Measurements from ENCODE around the gene CSH1. TPM values are rescaled to one million over a fixed set of nuclear protein-coding genes. Genes with fewer than 3 reads are reported as not detected.

The CSH1 gene
- total and polyA plus RNA-seq, 2 donors (not counting 1 experiment from before 2014, with no cell fraction given) = not detected

GRCh38 chr17:63845509-63845908 lies 50.9 kb downstream of the CSH1 start:
- Histone ChIP-seq H3K79me2 (ENCODE audit: control insufficient read depth, insufficient read depth, low read length) (peaks cover 16% of the 10 kb centered on the region), H3K9ac (ENCODE audit: insufficient read depth, low read length) (no peak overlapping the region), H3K27me3 (ENCODE audit: control insufficient read depth, insufficient read depth, low read length) (no peaks in the 10 kb centered on the region), H3K36me3 (ENCODE audit: control insufficient read depth, insufficient read depth, low read length) (no peaks in the 10 kb centered on the region), H3K27ac (ENCODE audit: insufficient read depth, low read length) (no peak overlapping the region), H3K4me2 (ENCODE audit: extremely low read depth, insufficient read depth, low read length) (no peak overlapping the region), H3K4me1 (ENCODE audit: control insufficient read depth, extremely low read depth, insufficient read depth, low read length) (peaks cover 7% of the 10 kb centered on the region), H4K20me1 (ENCODE audit: control insufficient read depth, extremely low read depth, insufficient read depth, low read length) (no peaks in the 10 kb centered on the region), H2AFZ (ENCODE audit: low read length) (no peak overlapping the region), H3K9me3 (ENCODE audit: control insufficient read depth, insufficient read depth, low read depth, low read length) (no peaks in the 10 kb centered on the region), H3K4me3 (replicated peaks in 1 of 4; ENCODE audit: control extremely low read depth in 1 of 4, insufficient read depth in 1 of 4, low read depth in 3 of 4, low read length in 4 of 4) (no peak overlapping the region)
- no peak for DNase-seq (ENCODE audit: low read depth in 2 of 2)
- TF ChIP-seq, protein P1, sequence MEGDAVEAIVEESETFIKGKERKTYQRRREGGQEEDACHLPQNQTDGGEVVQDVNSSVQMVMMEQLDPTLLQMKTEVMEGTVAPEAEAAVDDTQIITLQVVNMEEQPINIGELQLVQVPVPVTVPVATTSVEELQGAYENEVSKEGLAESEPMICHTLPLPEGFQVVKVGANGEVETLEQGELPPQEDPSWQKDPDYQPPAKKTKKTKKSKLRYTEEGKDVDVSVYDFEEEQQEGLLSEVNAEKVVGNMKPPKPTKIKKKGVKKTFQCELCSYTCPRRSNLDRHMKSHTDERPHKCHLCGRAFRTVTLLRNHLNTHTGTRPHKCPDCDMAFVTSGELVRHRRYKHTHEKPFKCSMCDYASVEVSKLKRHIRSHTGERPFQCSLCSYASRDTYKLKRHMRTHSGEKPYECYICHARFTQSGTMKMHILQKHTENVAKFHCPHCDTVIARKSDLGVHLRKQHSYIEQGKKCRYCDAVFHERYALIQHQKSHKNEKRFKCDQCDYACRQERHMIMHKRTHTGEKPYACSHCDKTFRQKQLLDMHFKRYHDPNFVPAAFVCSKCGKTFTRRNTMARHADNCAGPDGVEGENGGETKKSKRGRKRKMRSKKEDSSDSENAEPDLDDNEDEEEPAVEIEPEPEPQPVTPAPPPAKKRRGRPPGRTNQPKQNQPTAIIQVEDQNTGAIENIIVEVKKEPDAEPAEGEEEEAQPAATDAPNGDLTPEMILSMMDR (conservative IDR thresholded peaks at IDR 0.05 in 1 of 2, IDR thresholded peaks at IDR 0.05 in 1 of 2; ENCODE audit: low read depth in 1 of 2, low read length in 2 of 2) = no peak
- no peak for TF ChIP-seq EZH2 (IDR thresholded peaks at IDR 0.05; ENCODE audit: low read length, missing control alignments)

Other genes starting within 250 kb of the CSH1 start
- 3.1 and 3.3 TPM in 2 replicates for gene LIMD2, start 196.4 kb downstream of the CSH1 start, total RNA-seq
- 2.9 TPM in 2 replicates for gene LIMD2, start 196.4 kb downstream of the CSH1 start, polyA plus RNA-seq
- gene STRADA, start 154.8 kb downstream of the CSH1 start, total RNA-seq = 14.6 and 22.8 TPM in 2 replicates
- gene STRADA, start 154.8 kb downstream of the CSH1 start, polyA plus RNA-seq = 22.8 and 29.2 TPM in 2 replicates
- 64.5 and 65.6 TPM in 2 replicates for gene CCDC47, start 123.0 kb downstream of the CSH1 start, total RNA-seq
- gene CCDC47, start 123.0 kb downstream of the CSH1 start, polyA plus RNA-seq = 72.3 and 83.2 TPM in 2 replicates
- gene DDX42, start 122.4 kb downstream of the CSH1 start, total RNA-seq = 53.4 and 61.8 TPM in 2 replicates
- 67.0 and 81.5 TPM in 2 replicates for gene DDX42, start 122.4 kb downstream of the CSH1 start, polyA plus RNA-seq
- 61.9 and 66.9 TPM in 2 replicates for gene PSMC5, start 69.1 kb downstream of the CSH1 start, total RNA-seq
- gene PSMC5, start 69.1 kb downstream of the CSH1 start, polyA plus RNA-seq = 216 and 276 TPM in 2 replicates
- 61.8 and 86.5 TPM in 2 replicates for gene FTSJ3, start 68.9 kb downstream of the CSH1 start, total RNA-seq
- gene FTSJ3, start 68.9 kb downstream of the CSH1 start, polyA plus RNA-seq = 37.8 and 62.2 TPM in 2 replicates
- gene SMARCD2, start 53.9 kb downstream of the CSH1 start, total RNA-seq = 87.0 and 94.5 TPM in 2 replicates
- gene SMARCD2, start 53.9 kb downstream of the CSH1 start, polyA plus RNA-seq = 51.1 and 57.9 TPM in 2 replicates
- not detected in 2 replicates for gene CSH2, start 22.9 kb downstream of the CSH1 start, total RNA-seq
- gene CSH2, start 22.9 kb downstream of the CSH1 start, polyA plus RNA-seq = not detected in 2 replicates
- not detected in 2 replicates for gene GH2, start 14.6 kb downstream of the CSH1 start, total RNA-seq
- not detected in 2 replicates for gene GH2, start 14.6 kb downstream of the CSH1 start, polyA plus RNA-seq
- not detected in 2 replicates for gene CSHL1, start 14.7 kb upstream of the CSH1 start, total RNA-seq
- gene CSHL1, start 14.7 kb upstream of the CSH1 start, polyA plus RNA-seq = not detected in 2 replicates
- not detected in 2 replicates for gene GH1, start 22.3 kb upstream of the CSH1 start, total RNA-seq
- not detected in 2 replicates for gene GH1, start 22.3 kb upstream of the CSH1 start, polyA plus RNA-seq
- 0.17 and 0.26 TPM in 2 replicates for gene CD79B, start 35.8 kb upstream of the CSH1 start, total RNA-seq
- gene CD79B, start 35.8 kb upstream of the CSH1 start, polyA plus RNA-seq = 0.72 TPM in 1 of 2 replicates, not detected in the other
- gene SCN4A, start 76.3 kb upstream of the CSH1 start, total RNA-seq = under 0.01 and 0.83 TPM in 2 replicates
- gene SCN4A, start 76.3 kb upstream of the CSH1 start, polyA plus RNA-seq = not detected in 2 replicates
- 0.17 and 0.26 TPM in 2 replicates for gene PRR29, start 101.8 kb upstream of the CSH1 start, total RNA-seq
- 0.02 and 0.19 TPM in 2 replicates for gene PRR29, start 101.8 kb upstream of the CSH1 start, polyA plus RNA-seq
- gene ICAM2, start 124.1 kb upstream of the CSH1 start, total RNA-seq = 2.6 and 3.5 TPM in 2 replicates
- gene ICAM2, start 124.1 kb upstream of the CSH1 start, polyA plus RNA-seq = 0.45 and 1.1 TPM in 2 replicates
- gene ERN1, start 233.6 kb upstream of the CSH1 start, total RNA-seq = 11.7 and 13.9 TPM in 2 replicates
- 3.3 and 3.4 TPM in 2 replicates for gene ERN1, start 233.6 kb upstream of the CSH1 start, polyA plus RNA-seq